GM15510 (cell line): Measurements from ENCODE around the gene GNAQ.

Experiments used
- POLR2A ChIP-seq: IDR thresholded peaks from 3 replicates; pipeline ENCODE4 v1.6.1; 2011; ENCODE audit warnings: borderline replicate concordance; ENCODE audit not compliant: insufficient read length; ENCODE audit errors: extremely low read depth

GNAQ gene

GRCh38 chr9:77933019-77933418, 98.6 kb downstream of the GNAQ start:
- TF ChIP-seq POLR2A: no peak

DNA sequence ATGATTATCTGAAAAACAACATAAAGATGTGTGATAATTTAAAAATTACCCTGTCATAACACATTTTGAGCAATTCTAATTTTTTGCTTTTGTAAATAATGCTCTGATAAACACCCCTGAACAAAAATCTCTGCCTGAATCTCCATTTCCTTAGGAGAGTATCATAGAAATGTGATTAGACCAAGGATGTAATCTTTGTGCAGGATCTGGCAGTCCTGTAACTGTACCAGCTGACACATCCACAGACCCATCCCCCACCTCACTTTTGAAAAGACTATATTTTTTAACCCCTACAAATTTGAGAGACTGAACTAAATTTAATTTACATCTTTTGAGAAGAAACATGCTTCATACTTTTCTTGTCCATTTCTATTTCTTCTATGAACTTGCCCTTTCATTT, 101.7 kb downstream of the GNAQ start:
- no peak for TF ChIP-seq POLR2A

- no peak for TF ChIP-seq POLR2A
Measured at GRCh38 chr9:77927265-77927664, 104.3 kb downstream of the GNAQ start.

GRCh38 chr9:77926371-77926878, 105.2 kb downstream of the GNAQ start:
- no peak for TF ChIP-seq POLR2A

DNA sequence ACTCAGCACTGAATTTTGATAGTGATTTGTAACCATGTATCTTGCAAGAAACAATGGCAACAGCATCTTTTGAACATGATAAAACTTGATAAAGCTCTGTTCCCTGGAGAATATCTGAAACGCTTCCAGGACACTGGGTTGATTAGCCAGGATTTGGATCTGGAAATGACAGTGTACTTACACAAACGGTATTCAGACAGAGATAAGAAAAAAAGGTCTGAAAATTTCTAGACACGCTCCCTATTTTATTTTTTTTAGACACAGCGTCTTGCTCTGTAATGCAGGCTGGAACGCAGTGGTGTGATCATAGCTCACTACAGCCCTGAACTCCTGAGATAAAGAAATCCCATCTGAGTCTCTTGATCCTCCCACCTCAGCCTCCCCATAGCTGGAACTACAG, 109.0 kb downstream of the GNAQ start:
- no peak for TF ChIP-seq POLR2A

- TF ChIP-seq POLR2A: no peak
Measured at GRCh38 chr9:77917800-77918199, 113.8 kb downstream of the GNAQ start.

- no peak for TF ChIP-seq POLR2A
Measured at GRCh38 chr9:77916820-77917219, 114.8 kb downstream of the GNAQ start.

GRCh38 chr9:77916410-77916819, 115.2 kb downstream of the GNAQ start:
- TF ChIP-seq POLR2A: no peak

- no peak for TF ChIP-seq POLR2A
Measured at GRCh38 chr9:77915744-77916143, 115.9 kb downstream of the GNAQ start.

- TF ChIP-seq POLR2A: no peak
Measured at GRCh38 chr9:77912895-77913693, 118.5 kb downstream of the GNAQ start.

- TF ChIP-seq POLR2A: no peak
Measured at GRCh38 chr9:77911928-77912327, 119.7 kb downstream of the GNAQ start.

- TF ChIP-seq POLR2A: no peak
Measured at GRCh38 chr9:77910194-77910621, 121.4 kb downstream of the GNAQ start.

DNA sequence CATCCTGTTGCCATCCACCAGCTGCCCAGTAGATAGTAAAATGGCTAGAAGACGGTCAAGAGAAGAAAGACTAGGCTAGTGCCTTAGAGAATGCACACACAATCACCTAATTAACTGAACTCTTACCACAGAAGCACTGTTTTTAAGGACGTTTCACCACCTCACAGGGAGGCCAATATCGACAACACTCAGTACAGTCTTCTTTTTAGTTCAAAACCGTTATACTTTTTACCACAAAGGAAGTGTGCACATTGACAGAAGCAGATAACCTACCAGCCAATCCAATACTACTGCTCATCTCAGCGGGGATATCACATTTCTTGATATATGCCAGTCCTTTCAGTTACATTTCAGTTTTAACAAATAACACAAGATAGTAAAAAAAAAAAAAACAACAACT, 122.3 kb downstream of the GNAQ start:
- TF ChIP-seq POLR2A: no peak

DNA sequence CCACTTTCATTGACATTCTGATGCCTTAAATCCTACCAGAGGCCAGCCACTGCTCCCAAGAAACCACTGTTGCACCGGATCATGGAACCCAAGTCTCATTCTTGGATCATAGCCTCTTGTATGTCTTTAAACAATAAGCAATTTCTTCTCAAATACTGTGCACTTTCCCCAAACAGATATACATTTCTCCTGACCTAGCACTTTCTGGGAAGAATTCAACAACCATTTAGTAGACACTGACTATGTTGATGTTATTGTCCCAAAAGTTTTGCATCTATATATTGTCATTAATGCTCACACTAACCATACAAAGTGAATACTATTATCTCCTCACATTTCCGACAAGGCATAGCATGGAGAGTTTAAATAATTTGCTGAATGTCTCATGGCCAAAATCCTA, 123.3 kb downstream of the GNAQ start:
- TF ChIP-seq POLR2A: no peak

DNA sequence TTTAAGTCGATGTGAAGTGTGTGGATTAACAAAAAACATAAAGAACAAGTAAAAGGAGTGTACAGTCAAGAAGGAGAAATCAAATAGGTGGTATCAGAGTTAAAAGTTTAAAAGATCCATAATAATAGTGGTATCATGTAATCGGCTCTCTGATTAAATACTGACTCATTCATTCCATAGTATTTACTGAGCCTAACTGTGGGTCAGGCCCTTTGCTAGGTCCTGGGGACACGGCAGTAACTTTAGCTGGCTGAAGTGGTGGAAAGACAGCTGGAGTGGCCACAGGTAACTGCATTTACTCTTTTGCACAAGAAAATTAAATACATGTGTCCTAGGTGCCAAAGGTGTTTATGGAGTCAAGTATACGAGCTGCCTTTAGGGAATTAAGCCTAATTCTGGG, 124.0 kb downstream of the GNAQ start:
- no peak for TF ChIP-seq POLR2A

DNA sequence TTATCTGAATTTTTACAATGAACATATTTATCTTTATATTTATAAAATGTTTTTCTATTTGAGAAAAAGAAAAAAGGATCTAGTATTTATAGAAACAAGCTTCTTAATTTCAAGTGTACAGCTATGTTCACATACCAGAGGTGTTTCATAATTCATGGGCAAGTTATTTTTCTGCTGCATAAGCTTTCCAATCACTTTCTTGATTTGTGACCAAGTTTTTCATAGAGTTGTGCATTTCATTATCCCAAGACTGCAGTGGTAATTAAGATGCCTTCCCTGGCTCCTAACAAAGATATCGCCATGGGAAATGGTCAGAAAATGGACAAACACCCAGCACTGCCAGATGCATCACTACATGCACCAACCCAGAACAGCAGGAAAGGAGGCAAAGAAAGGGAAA, 124.6 kb downstream of the GNAQ start:
- TF ChIP-seq POLR2A: no peak
